Measurements from ENCODE around the gene IDH3G. TPM values are rescaled to one million over a fixed set of nuclear protein-coding genes. Genes with fewer than 3 reads are reported as not detected.
"Not testable (repeated sequence)": the region's sequence is repeated elsewhere in the genome, so short reads cannot be mapped to it uniquely, and the experiment has no call there.

The IDH3G gene
- total RNA-seq, 4 donors from 2014 or later, result 79.8 to 92.7 (median 86.4) TPM

- TF ChIP-seq POLR2A (IDR thresholded peaks at IDR 0.05) (no peak), CTCF (IDR thresholded peaks at IDR 0.05 in 4 of 5, conservative IDR thresholded peaks at IDR 0.05 in 1 of 5) (no peak)
- H3K27me3 ChIP-seq, result no peaks in the 10 kb centered on the region
- in situ Hi-C loops (cut with MboI; ENCODE audit: low sequenced_read_pairs in 4 of 4) (no loop called here), intact Hi-C loops (cut with DNase I; ENCODE audit: low total_unique reads) (no loop called here)
- H3K9me3 ChIP-seq, result no peaks in the 10 kb centered on the region
- peaks cover 0 to 8% of the 10 kb centered on the region in 2 donors for H3K4me1 ChIP-seq
- H3K4me3 ChIP-seq, result no peak overlapping the region
- DNase-seq (no peak), ATAC-seq (no peak)
- H3K36me3 ChIP-seq, result no peaks in the 10 kb centered on the region
- no peak overlapping the region for H3K27ac ChIP-seq
Measured at GRCh38 chrX:153746359-153746758, 47.8 kb downstream of the IDH3G start.

DNA sequence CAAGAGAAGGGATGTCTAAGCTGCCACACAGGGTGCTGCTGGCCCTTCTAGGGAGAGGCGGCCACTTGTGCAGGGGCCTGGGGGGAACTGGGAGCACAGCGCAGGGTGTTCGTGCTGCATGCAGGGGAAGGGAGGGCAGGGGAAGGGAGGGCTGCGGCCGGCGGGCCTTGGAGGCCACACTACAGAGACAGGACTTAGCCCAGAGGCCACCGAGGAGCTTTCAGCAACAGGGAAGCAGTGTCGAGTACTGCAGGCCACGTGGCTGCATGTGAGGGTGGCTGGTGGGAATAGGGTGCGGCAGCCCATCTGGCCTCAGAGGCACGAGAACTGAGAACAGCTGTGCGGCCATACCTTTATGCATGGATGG lies 49.1 kb downstream of the IDH3G start:
- H3K36me3 ChIP-seq; ATAC-seq; DNase-seq; H3K27me3 ChIP-seq; H3K27ac ChIP-seq; H3K4me3 ChIP-seq; H3K4me1 ChIP-seq; H3K9me3 ChIP-seq; in situ Hi-C loops (cut with MboI; ENCODE audit: low sequenced_read_pairs in 4 of 4); intact Hi-C loops (cut with DNase I; ENCODE audit: low total_unique reads): not testable (repeated sequence)

GRCh38 chrX:153744210-153745066 lies 49.7 kb downstream of the IDH3G start:
- H3K9me3 ChIP-seq, result no peaks in the 10 kb centered on the region
- H3K27me3 ChIP-seq, result no peaks in the 10 kb centered on the region
- H3K4me1 ChIP-seq, result peaks cover 0 to 8% of the 10 kb centered on the region in 2 donors
- no peak overlapping the region for H3K27ac ChIP-seq
- H3K4me3 ChIP-seq, result peak overlapping the region in 1 of 4 donors; percentile 9
- in situ Hi-C loops (cut with MboI; ENCODE audit: low sequenced_read_pairs in 4 of 4), result no loop called here
- no peak for DNase-seq
- no peak for ATAC-seq
- intact Hi-C loops (cut with DNase I; ENCODE audit: low total_unique reads), result no loop called here
- TF ChIP-seq CTCF (IDR thresholded peaks at IDR 0.05 in 4 of 5, conservative IDR thresholded peaks at IDR 0.05 in 1 of 5) (peak in 1 of 5 experiments; percentile 16), POLR2A (IDR thresholded peaks at IDR 0.05) (no peak)
- no peaks in the 10 kb centered on the region for H3K36me3 ChIP-seq

GRCh38 chrX:153743468-153744209 lies 50.5 kb downstream of the IDH3G start:
- not testable (repeated sequence) for H3K9me3 ChIP-seq

GRCh38 chrX:153742796-153743467 lies 51.2 kb downstream of the IDH3G start:
- H3K4me3 ChIP-seq, H3K27ac ChIP-seq: not testable (repeated sequence)

More at GRCh38 chrX:153743468-153744209, 50.5 kb downstream of the IDH3G start:
- H3K36me3 ChIP-seq; intact Hi-C loops (cut with DNase I; ENCODE audit: low total_unique reads); H3K27ac ChIP-seq; H3K4me1 ChIP-seq; in situ Hi-C loops (cut with MboI; ENCODE audit: low sequenced_read_pairs in 4 of 4); H3K27me3 ChIP-seq; ATAC-seq: not testable (repeated sequence)
- H3K4me3 ChIP-seq, result peak overlapping the region in 1 of 4 donors; percentile 9
- DNase-seq, result peak in 1 of 2 donors; percentile 72

GRCh38 chrX:153742111-153742510 lies 52.1 kb downstream of the IDH3G start:
- in situ Hi-C loops (cut with MboI; ENCODE audit: low sequenced_read_pairs in 4 of 4); H3K4me1 ChIP-seq; H3K27ac ChIP-seq; ATAC-seq; H3K9me3 ChIP-seq; DNase-seq; H3K4me3 ChIP-seq; intact Hi-C loops (cut with DNase I; ENCODE audit: low total_unique reads); H3K27me3 ChIP-seq; H3K36me3 ChIP-seq: not testable (repeated sequence)

More at GRCh38 chrX:153742796-153743467, 51.2 kb downstream of the IDH3G start:
- H3K4me1 ChIP-seq; DNase-seq; ATAC-seq; H3K9me3 ChIP-seq; H3K27me3 ChIP-seq; in situ Hi-C loops (cut with MboI; ENCODE audit: low sequenced_read_pairs in 4 of 4); H3K36me3 ChIP-seq; intact Hi-C loops (cut with DNase I; ENCODE audit: low total_unique reads): not testable (repeated sequence)
